Neuron (in vitro differentiated cells): ENCODE measurements around the gene ITGB3.

Experiments used
- H2AFZ ChIP-seq: one replicate; pipeline ENCODE4 v1.6.1; 2013; ENCODE audit warnings: low read depth, mild to moderate bottlenecking, inconsistent platforms, low read length, moderate library complexity
- H3K27me3 ChIP-seq: one replicate; pipeline ENCODE4 v1.6.1; 2013; ENCODE audit warnings: low read length; ENCODE audit not compliant: insufficient read depth
- H3K36me3 ChIP-seq: one replicate; pipeline ENCODE4 v1.6.1; 2013; ENCODE audit warnings: low read length; ENCODE audit not compliant: insufficient read depth
- H3K4me1 ChIP-seq: one replicate; pipeline ENCODE4 v1.6.1; 2013; ENCODE audit warnings: low read length; ENCODE audit not compliant: insufficient read depth
- H3K4me3 ChIP-seq: 2 replicates; pipeline ENCODE4 v1.5.1; 2013; ENCODE audit warnings: mild to moderate bottlenecking, low read length, moderate library complexity
- H3K9me3 ChIP-seq: one replicate; pipeline ENCODE4 v1.6.1; 2013; ENCODE audit warnings: low read length

ITGB3 gene

DNA sequence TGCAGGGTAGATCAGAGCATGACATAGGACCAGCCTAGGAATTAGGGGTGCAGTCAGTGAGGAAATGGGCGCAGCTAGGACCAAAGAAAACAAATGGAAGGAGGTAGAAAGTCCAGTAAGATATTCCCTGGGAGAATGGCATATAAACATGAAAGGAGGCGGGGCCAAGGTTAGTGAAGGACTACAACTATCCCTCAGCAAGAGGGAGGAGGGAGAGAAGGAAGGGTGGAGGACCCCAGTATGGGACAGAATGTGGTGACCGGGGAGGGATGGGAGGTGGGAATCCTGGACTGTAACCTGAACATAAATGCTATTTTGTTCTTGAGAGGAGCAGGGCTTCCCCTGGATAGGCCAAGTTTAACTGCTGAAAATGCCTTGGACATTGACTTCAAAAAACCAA is 22.8 kb downstream of the ITGB3 start:
- Histone ChIP-seq H3K4me1 (peaks cover 42% of the 10 kb centered on the region), H3K27me3 (peaks cover 2% of the 10 kb centered on the region), H3K36me3 (no peaks in the 10 kb centered on the region), H2AFZ (no peak overlapping the region), H3K9me3 (no peaks in the 10 kb centered on the region), H3K4me3 (no peak overlapping the region)

DNA sequence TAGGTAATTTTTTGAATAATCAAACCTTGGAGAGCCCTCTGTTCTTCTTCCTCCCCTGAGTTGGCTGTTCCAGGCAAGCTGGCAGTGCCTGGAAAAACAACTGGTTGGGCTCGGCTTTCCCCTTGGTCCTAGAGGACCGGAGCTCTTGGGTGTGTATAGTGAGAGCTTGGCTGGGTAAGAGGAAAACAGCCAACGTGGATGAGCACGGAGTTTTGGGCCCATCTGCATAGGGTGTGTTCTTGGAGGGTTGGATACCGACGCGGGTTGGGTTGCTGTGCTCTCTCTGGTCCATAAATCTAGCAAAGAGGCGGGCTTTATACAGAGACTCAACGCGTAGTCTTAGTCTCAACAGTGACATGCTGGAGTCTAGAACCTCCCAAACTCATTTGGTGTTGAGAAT is 23.2 kb downstream of the ITGB3 start:
- H2AFZ ChIP-seq, result no peak overlapping the region
- no peaks in the 10 kb centered on the region for H3K9me3 ChIP-seq
- H3K27me3 ChIP-seq, result peaks cover 2% of the 10 kb centered on the region
- no peak overlapping the region for H3K4me3 ChIP-seq
- H3K36me3 ChIP-seq, result no peaks in the 10 kb centered on the region
- H3K4me1 ChIP-seq, result peaks cover 42% of the 10 kb centered on the region

DNA sequence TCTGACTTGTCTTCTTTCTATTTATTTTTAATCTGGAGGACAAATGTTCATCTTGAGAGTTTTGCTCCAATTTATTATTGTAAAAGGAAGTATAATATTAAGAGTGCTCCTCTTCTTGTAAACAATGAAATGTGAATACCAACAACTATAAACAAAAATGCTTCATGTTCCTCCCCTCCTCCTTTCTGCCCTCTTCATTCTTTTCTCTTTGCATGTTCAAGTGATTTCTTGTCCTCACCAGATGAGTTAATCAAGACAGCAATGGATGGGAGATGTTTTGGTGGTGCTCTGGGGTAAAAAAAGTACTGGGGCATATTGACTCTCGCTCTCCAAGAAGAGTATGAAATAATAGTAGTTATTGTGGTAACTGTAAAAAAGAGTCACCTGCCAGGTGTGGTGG is 24.3 kb downstream of the ITGB3 start:
- peaks cover 42% of the 10 kb centered on the region for H3K4me1 ChIP-seq
- no peak overlapping the region for H2AFZ ChIP-seq
- H3K4me3 ChIP-seq, result no peak overlapping the region
- no peaks in the 10 kb centered on the region for H3K9me3 ChIP-seq
- H3K36me3 ChIP-seq, result no peaks in the 10 kb centered on the region
- peaks cover 2% of the 10 kb centered on the region for H3K27me3 ChIP-seq

DNA sequence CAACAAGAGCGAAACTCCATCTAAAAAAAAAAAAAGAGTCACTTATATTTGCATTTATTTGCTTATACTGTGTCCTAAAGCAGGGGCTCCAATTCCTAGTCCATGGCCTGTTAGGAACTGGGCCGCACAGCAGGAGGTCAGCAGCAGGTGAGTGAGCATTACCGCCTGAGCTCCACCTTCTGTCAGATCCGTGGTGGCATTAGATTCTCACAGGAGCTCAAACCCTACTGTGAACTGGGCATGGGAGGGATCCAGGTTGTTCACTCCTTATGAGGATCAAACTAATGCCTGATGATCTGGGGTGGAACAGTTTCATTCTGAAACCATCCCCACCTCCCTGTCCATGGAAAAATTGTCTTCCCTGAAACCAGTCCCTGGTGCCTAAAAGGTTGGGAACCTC is 24.9 kb downstream of the ITGB3 start:
- H3K9me3 ChIP-seq, result no peaks in the 10 kb centered on the region
- no peaks in the 10 kb centered on the region for H3K36me3 ChIP-seq
- no peak overlapping the region for H3K4me3 ChIP-seq
- H3K27me3 ChIP-seq, result peaks cover 2% of the 10 kb centered on the region
- peaks cover 42% of the 10 kb centered on the region for H3K4me1 ChIP-seq
- H2AFZ ChIP-seq, result no peak overlapping the region

DNA sequence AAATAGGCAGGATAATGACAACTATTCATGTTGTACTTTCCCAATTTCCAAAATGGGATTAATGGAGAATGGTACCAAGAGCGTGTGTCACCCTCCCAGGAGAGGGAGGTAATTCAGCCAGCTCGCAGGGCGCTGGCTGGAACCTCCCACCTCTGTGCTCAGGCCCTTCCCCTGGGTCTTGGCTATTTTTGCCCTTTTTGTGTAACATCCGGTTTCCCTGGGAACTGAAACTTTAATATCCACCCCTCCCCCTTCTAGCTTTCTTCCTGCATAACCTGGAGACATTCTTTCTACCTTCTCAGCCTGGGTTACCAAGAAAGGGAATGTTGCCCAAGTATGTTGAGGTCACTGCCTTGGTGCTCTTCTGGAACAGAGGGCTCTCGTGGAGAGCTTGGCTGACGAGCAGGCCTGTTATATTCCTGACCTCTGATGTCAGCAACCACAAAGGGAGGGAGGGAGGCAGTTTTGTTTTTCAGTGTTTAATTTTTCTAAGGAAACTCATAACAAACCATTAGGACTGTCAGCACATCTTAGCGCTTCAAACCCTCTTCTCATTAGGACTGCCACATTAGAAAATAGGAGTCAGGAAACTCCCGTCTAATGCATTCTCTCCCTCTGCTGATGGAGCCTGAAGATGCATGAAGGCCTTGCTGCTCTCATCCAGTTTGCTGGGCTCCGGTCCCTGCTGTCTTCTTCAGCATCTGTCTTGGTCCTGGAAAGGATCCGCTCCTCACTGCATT is 25.6 kb downstream of the ITGB3 start:
- Histone ChIP-seq H2AFZ (no peak overlapping the region), H3K9me3 (no peaks in the 10 kb centered on the region), H3K4me3 (no peak overlapping the region), H3K4me1 (peaks cover 42% of the 10 kb centered on the region), H3K27me3 (peaks cover 2% of the 10 kb centered on the region), H3K36me3 (no peaks in the 10 kb centered on the region)

DNA sequence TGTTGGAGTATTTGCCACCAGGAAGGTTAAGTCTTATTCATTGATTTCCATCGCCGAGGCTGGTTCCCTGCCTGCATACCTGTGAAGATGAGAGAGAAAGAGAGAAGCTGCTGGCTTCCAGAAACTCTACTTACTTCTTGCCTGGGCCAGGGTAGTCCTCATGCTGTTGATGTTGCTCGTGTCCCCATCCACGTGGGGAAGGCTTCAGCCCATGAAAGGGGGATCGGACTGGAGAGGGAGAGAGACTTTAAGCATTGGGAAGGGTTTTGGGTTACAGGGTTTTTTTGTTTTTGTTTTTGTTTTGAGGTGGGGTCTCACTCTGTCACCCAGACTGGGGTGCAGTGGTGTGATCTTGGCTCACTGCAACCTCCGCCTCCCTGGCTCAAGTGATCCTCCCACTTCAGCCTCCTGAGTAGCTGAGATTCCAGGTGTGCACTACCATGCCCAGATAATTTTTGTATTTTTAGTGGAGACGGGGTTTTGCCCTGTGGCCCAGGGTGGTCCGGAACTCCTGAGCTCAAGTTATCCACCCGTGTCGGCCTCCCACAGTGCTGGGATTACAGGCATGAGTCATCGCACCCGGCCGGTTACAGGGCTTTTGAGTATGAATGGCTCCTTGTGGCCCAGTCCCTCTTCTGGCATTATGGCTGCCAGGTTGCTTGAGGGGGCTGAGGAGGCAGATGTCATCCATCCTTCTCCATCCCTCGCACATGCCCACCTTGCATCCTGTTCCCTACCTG is 26.6 kb downstream of the ITGB3 start:
- H3K36me3 ChIP-seq, result no peaks in the 10 kb centered on the region
- H3K4me1 ChIP-seq, result peaks cover 38% of the 10 kb centered on the region
- no peak overlapping the region for H3K4me3 ChIP-seq
- no peak overlapping the region for H2AFZ ChIP-seq
- H3K9me3 ChIP-seq, result no peaks in the 10 kb centered on the region
- H3K27me3 ChIP-seq, result peaks cover 2% of the 10 kb centered on the region

DNA sequence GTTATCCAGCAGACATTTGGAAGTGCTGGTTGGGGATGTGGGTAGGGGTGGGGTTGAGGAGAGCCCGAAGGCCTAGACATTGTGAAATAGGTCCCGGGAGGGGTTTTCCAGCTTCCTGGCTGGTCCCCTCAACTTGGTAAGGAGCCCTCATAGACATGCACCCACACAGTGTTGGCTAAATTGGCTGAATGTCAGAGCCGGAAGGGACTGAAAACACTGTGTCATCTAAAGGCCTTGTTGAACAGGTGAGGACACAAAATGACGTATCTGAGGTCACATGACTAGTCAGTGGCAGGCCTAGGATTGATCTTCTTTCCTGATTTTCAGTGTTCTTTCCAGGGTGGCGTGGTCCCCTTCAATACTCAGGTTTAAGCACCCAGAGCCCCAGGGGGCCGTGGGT is 27.6 kb downstream of the ITGB3 start:
- Histone ChIP-seq H3K36me3 (no peaks in the 10 kb centered on the region), H3K4me1 (peaks cover 29% of the 10 kb centered on the region), H3K27me3 (peaks cover under 1% of the 10 kb centered on the region), H2AFZ (no peak overlapping the region), H3K4me3 (no peak overlapping the region), H3K9me3 (no peaks in the 10 kb centered on the region)

DNA sequence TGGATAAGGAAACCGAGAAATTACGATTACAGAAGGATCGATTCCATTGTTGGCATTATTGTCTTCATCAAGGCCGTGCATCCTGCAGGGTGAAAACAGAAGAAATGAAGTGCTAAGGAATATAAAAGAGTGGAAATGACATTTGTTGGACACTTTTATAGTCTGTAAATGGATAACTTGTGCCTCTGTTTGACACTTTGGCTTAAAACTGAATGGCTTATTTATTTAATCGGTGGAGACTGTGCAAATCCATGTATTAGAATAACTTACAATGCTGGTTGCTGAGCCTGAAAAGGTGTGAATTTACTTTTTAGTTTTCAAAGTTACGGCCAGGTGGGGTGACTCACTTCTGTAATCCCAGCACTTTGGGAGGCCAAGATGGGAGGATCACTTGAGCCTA is 31.4 kb downstream of the ITGB3 start:
- no peaks in the 10 kb centered on the region for H3K27me3 ChIP-seq
- H3K4me1 ChIP-seq, result peaks cover 7% of the 10 kb centered on the region
- no peak overlapping the region for H2AFZ ChIP-seq
- H3K9me3 ChIP-seq, result no peaks in the 10 kb centered on the region
- no peaks in the 10 kb centered on the region for H3K36me3 ChIP-seq
- H3K4me3 ChIP-seq, result no peak overlapping the region

DNA sequence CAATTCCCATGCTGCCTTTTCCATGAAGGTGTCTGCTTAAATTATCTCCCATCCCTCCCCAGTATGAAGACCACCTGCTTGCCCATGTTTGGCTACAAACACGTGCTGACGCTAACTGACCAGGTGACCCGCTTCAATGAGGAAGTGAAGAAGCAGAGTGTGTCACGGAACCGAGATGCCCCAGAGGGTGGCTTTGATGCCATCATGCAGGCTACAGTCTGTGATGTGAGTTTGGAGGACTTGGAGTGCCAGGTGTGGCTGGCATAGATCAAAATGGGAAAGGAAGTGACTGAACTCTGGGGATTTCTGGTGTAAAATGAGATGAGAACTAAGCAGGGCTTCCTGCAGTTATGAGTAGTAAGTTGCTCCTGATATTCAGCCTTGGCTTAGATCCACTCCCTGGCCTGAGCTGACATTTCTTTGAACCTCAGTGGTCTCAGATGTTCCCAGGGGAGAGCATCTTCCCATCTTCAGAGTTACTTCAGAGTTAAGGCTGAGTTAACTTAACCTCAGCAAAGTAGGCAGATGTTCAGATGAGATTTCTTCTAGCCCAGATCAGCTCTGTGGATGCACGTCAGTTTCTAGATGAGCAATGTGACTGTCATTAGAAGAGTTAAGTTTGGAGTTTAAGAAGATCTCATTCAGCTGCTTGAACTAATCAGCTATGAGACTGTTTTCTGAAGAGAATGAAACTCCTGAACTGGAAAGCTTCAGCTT is 32.7 kb downstream of the ITGB3 start:
- Histone ChIP-seq H3K4me1 (no peaks in the 10 kb centered on the region), H2AFZ (no peak overlapping the region), H3K36me3 (no peaks in the 10 kb centered on the region), H3K4me3 (no peak overlapping the region), H3K27me3 (no peaks in the 10 kb centered on the region), H3K9me3 (no peaks in the 10 kb centered on the region)

DNA sequence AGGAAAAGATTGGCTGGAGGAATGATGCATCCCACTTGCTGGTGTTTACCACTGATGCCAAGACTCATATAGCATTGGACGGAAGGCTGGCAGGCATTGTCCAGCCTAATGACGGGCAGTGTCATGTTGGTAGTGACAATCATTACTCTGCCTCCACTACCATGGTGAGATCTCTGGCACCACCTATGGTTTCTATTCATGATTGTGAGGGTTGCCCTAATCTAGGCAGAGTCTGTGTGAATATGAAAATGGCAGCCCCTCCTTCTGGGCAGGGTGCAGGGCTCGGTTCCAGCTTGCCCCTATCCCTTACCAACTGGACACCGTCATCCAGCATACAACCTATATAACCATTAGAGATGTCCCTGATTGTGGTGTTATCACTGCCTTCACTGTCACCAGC is 33.4 kb downstream of the ITGB3 start:
- Histone ChIP-seq H3K9me3 (no peaks in the 10 kb centered on the region), H3K4me3 (no peak overlapping the region), H3K36me3 (no peaks in the 10 kb centered on the region), H2AFZ (no peak overlapping the region), H3K27me3 (no peaks in the 10 kb centered on the region), H3K4me1 (no peaks in the 10 kb centered on the region)

DNA sequence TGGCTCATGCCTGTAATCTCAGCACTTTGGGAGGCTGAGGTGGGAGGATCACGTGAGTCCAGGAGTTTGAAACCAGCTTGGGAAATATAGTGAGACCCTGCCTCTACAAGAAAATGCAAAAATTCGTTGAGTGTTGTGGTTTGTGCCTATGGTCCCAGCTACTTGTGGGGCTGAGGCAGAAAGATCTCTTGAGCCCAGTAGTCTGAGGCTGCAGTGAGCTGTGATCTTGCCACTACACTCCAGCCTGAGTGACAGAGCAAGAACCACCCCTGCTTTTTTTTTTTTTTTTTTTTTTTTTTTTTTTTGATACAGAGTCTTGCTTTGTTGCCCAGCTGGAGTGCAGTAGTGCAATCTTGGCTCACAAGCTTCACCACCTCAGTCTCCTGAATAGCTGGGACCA is 34.0 kb downstream of the ITGB3 start:
- no peaks in the 10 kb centered on the region for H3K9me3 ChIP-seq
- H3K36me3 ChIP-seq, result no peaks in the 10 kb centered on the region
- H3K27me3 ChIP-seq, result no peaks in the 10 kb centered on the region
- H2AFZ ChIP-seq, result no peak overlapping the region
- H3K4me3 ChIP-seq, result no peak overlapping the region
- H3K4me1 ChIP-seq, result no peaks in the 10 kb centered on the region

DNA sequence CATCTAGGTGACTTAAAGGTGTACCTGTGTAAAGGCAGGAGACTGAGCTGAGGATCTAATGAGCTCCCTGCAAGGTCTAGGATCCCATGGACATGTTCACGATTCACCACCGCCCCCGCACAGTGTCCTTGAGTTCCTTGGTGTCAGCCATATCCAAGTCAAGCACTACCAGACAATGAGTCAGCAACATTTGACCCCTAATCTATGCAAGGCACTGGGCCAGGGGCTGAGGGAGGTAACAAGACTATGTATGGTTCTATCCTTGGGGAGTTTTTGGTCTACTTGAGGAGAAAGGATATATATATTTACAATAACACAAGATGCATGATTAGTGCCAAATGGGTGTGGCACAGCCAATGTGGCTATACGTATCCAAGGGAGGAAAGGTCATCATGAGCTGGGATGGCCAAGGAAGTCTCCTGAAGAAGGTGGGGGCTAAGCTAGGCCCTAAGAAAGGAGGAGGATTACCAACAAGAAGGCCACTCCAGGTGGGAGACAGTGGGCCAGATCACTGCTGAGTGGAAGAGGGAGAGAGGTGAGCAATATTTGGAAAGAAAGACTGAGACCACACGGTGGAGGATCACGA is 35.0 kb downstream of the ITGB3 start:
- no peak overlapping the region for H2AFZ ChIP-seq
- no peaks in the 10 kb centered on the region for H3K9me3 ChIP-seq
- no peak overlapping the region for H3K4me3 ChIP-seq

DNA sequence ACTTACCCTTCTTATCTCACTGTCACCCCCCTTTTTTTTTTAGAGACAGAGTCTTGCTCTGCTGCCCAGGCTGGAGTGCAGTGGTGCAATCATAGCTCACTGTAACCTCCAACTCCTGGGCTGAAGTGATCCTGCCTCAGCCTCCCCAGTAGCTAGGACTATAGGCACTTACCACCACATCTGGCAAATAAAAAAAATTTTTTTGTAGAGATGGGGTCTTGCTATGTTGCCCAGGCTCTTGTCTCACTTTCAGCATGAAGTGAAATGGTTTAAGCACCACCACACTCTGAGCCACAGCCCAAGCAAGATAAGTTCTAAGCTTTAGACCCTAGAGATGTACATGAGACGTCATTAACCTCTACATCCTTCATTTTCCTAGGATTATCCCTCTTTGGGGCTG is 35.7 kb downstream of the ITGB3 start:
- H3K4me1 ChIP-seq, result no peaks in the 10 kb centered on the region

More for the DNA sequence above, 35.0 kb downstream of the ITGB3 start:
- no peaks in the 10 kb centered on the region for H3K27me3 ChIP-seq
- H3K4me1 ChIP-seq, result no peaks in the 10 kb centered on the region
- H3K36me3 ChIP-seq, result no peaks in the 10 kb centered on the region

More for the DNA sequence above, 35.7 kb downstream of the ITGB3 start:
- Histone ChIP-seq H3K9me3 (no peaks in the 10 kb centered on the region), H3K27me3 (no peaks in the 10 kb centered on the region), H3K36me3 (no peaks in the 10 kb centered on the region), H3K4me3 (no peak overlapping the region), H2AFZ (no peak overlapping the region)
